Activated CD8-positive, alpha-beta T cell treated with anti-CD3 and anti-CD28 coated beads for 36 hours (primary cell): Measurements from ENCODE around the gene N4BP2. TPM values are rescaled to one million over a fixed set of nuclear protein-coding genes. Genes with fewer than 3 reads are reported as not detected.

Experiments
- ATAC-seq: fragments of 200-7000 bp; cut with Tn5 transposase; one replicate; pipeline ENCODE4 v1.10.0; 2021; ENCODE audit warnings: mild to moderate bottlenecking, moderate library complexity
- CTCF ChIA-PET: fragments of 350-600 bp; sonication (Branson Sonifier 250); formaldehyde crosslinking; loops from one replicate; lab custom pipeline; 2021; ENCODE audit warnings: antibody characterized with exemption; lab: Charles Lee
- POLR2A ChIA-PET: fragments of 350-600 bp; sonication (Branson Sonifier 250); formaldehyde crosslinking; loops from one replicate; lab custom pipeline; 2021; ENCODE audit warnings: antibody characterized with exemption; lab: Charles Lee
- DNase-seq: peaks from one replicate; pipeline ENCODE4 v3.0.0-alpha.2; 2020
- H3K27ac Mint-ChIP-seq: one replicate; pipeline ENCODE4 v1.8.0; 2021; ENCODE audit warnings: mild to moderate bottlenecking, mixed read lengths
- H3K27me3 Mint-ChIP-seq: one replicate; pipeline ENCODE4 v1.8.0; 2021; ENCODE audit warnings: mixed read lengths
- H3K36me3 Mint-ChIP-seq: one replicate; pipeline ENCODE4 v1.8.0; 2021; ENCODE audit warnings: low read depth, mixed read lengths
- H3K4me1 Mint-ChIP-seq: one replicate; pipeline ENCODE4 v1.8.0; 2021; ENCODE audit warnings: low read depth, mixed read lengths
- H3K4me3 Mint-ChIP-seq: one replicate; pipeline ENCODE4 v1.8.0; 2021; ENCODE audit warnings: mild to moderate bottlenecking, moderate library complexity, mixed read lengths
- H3K9me3 Mint-ChIP-seq: one replicate; pipeline ENCODE4 v1.8.0; 2021; ENCODE audit warnings: mixed read lengths
- CTCF ChIP-seq: fragments of 200-600 bp; IDR thresholded peaks from one replicate; pipeline ENCODE4 v1.8.0; 2022; ENCODE audit warnings: antibody characterized with exemption, mild to moderate bottlenecking
- intact Hi-C: fragments of 100-400 bp; cut with micrococcal nuclease; formaldehyde crosslinking; loops from one replicate; pipeline ENCODE4 v1.10.0; 2022
- total RNA-seq, 2 experiments: library from RNA; stranded (reverse); gene quantifications; one replicate each; pipeline ENCODE4 v1.2.3, GENCODE V29; 2021

Gene N4BP2
- total RNA-seq, 2 experiments from 2014 or later, result 17.4 to 17.5 TPM

GRCh38 chr4:40196724-40197281, 140.2 kb downstream of the N4BP2 start, which contains the start of gene RHOH:
RHOH (plus strand) TSS chr4:40197031; CDS start chr4:40243387, 46,356 bp downstream.
- Mint-ChIP-seq H3K4me1 (peaks cover 41% of the 10 kb centered on the region), H3K27me3 (no peaks in the 10 kb centered on the region), H3K9me3 (peaks cover 5% of the 10 kb centered on the region), H3K4me3 (peak within 1 kb of the TSS; percentile 99), H3K36me3 (peaks cover 52% of the 10 kb centered on the region), H3K27ac (peak within 1 kb of the TSS; percentile 99)
- TF ChIP-seq CTCF, result no peak
- CTCF ChIA-PET, result interaction anchor here (0.8 to 6.3 kb wide), 12 partner anchors 11 to 141 kb away, joined by 3 to 40 read pairs (median 4); partner anchors contain the start of gene N4BP2
- DNase-seq (peak; percentile 93), ATAC-seq (peak; percentile 34)
- intact Hi-C loops, result loop anchor here (5.0 kb wide), 1 partner anchor 140 kb away; the partner anchor contains the start of gene N4BP2
- POLR2A ChIA-PET, result interaction anchor here (0.7 to 16.4 kb wide), 16 partner anchors 11 to 260 kb away, joined by 3 to 447 read pairs (median 5); partner anchors contain the start of gene N4BP2

- intact Hi-C loops, result loop anchor here (5.0 kb wide), 1 partner anchor 141 kb away; the partner anchor contains the start of gene N4BP2
- Mint-ChIP-seq H3K9me3 (peaks cover 5% of the 10 kb centered on the region), H3K27ac (peak overlapping the region; percentile 99), H3K36me3 (peaks cover 62% of the 10 kb centered on the region), H3K4me3 (peak overlapping the region; percentile 99), H3K4me1 (peaks cover 30% of the 10 kb centered on the region), H3K27me3 (no peaks in the 10 kb centered on the region)
- DNase-seq, result no peak
- no peak for TF ChIP-seq CTCF
- ChIA-PET POLR2A (interaction anchor here (0.7 to 16.4 kb wide), 14 partner anchors 9 to 261 kb away, joined by 3 to 447 read pairs (median 17); partner anchors contain the start of gene N4BP2), CTCF (interaction anchor here (1.0 to 6.3 kb wide), 11 partner anchors 10 to 142 kb away, joined by 3 to 40 read pairs (median 4); partner anchors contain the start of gene N4BP2)
- ATAC-seq, result peak; percentile 3
These were observed 141.4 kb downstream of the N4BP2 start for GRCh38 chr4:40197879-40198689.

- peak; percentile 55 for DNase-seq
- CTCF ChIA-PET, result interaction anchor here (0.7 to 6.3 kb wide), 15 partner anchors 9 to 126 kb away, joined by 3 to 40 read pairs (median 5); no protein-coding TSS in a partner anchor
- POLR2A ChIA-PET, result interaction anchor here (0.7 to 16.4 kb wide), 17 partner anchors 10 to 143 kb away, joined by 3 to 447 read pairs (median 9); partner anchors contain the start of gene N4BP2
These were observed 142.6 kb downstream of the N4BP2 start for GRCh38 chr4:40199179-40199670.

More at GRCh38 chr4:40199179-40199670, 142.6 kb downstream of the N4BP2 start:
- H3K27me3 Mint-ChIP-seq, result no peaks in the 10 kb centered on the region
- H3K36me3 Mint-ChIP-seq, result peaks cover 72% of the 10 kb centered on the region
- H3K4me3 Mint-ChIP-seq, result peak overlapping the region; percentile 99
- H3K4me1 Mint-ChIP-seq, result peaks cover 25% of the 10 kb centered on the region
- ATAC-seq, result no peak
- peak overlapping the region; percentile 99 for H3K27ac Mint-ChIP-seq
- intact Hi-C loops, result loop anchor here (5.0 kb wide), 1 partner anchor 142 kb away; the partner anchor contains the start of gene N4BP2
- TF ChIP-seq CTCF, result no peak
- H3K9me3 Mint-ChIP-seq, result peaks cover 5% of the 10 kb centered on the region
